Gastroesophageal sphincter (tissue), 3 donors: ENCODE results near the gene XRCC5.

Experiments
- CTCF ChIP-seq, 4 experiments: fragments of 200-600 bp in 2 of 4; fragments of 450-650 bp in 2 of 4; sonication (generic) in 1 of 4; IDR thresholded peaks; one replicate each; pipeline ENCODE4 v1.5.1; 2017 to 2019; ENCODE audit warnings: antibody characterized with exemption in 4 of 4, mild to moderate bottlenecking in 2 of 4, moderate library complexity in 2 of 4
- EP300 ChIP-seq: sonication (generic); formaldehyde crosslinking; IDR thresholded peaks from one replicate; pipeline ENCODE4 v1.6.1; 2017; ENCODE audit warnings: antibody characterized with exemption, mild to moderate bottlenecking
- POLR2A ChIP-seq, 2 donors: fragments of 450-650 bp; IDR thresholded peaks; one replicate each; pipeline ENCODE4 v1.6.1; 2017; ENCODE audit warnings: antibody characterized with exemption in 2 of 2, mild to moderate bottlenecking in 2 of 2, moderate library complexity in 1 of 2
- POLR2AphosphoS5 ChIP-seq: sonication (generic); formaldehyde crosslinking; IDR thresholded peaks from one replicate; pipeline ENCODE4 v1.6.1; 2017; ENCODE audit warnings: antibody characterized with exemption

DNA sequence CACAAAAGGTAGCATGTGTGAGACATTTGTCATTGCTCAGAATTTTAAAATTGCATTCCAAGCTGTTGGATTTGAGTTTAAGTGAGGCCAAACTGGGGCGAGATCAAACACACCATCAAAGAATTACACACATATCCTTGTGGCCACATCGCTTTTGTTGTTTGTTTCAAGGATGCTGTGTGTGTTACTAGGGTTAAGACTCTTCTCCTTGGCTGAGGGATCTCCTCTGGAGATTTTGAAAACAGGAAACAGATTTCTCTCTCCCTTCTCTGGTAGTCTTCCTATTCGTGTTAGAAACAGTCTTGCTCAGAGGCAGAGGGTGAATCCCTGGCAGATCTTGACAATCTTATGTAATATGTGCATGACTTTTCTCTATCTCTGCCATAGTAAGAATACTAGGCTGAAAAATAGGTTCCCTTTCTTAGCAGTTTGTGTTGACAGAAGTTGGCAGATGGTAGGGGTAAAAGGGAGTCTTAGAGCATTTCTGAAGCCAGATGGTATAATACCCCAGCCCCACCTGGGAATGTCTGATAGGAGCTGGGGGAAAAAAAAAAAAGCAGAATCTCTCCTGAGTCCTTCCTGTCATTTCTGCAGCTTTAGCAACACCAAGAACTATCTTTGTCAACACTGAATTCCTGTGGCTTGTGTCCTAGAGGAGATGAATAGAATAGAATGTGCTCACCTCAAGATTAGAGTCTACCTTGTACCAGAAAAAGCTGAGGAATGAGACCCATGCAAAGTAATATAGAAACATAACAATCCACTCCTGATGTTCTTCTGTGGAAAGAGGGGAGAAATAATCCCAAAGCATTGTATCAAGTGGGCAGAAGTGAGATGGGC lies 101.8 kb downstream of the XRCC5 start:
- no peak for TF ChIP-seq CTCF (IDR thresholded peaks at IDR 0.05)
- no peak for TF ChIP-seq POLR2AphosphoS5
- no peak for TF ChIP-seq POLR2A (IDR thresholded peaks at IDR 0.05)
- no peak for TF ChIP-seq EP300
